IMR-90 (cell line): ENCODE data around the gene ITPR2. TPM values are rescaled to one million over a fixed set of nuclear protein-coding genes. Genes with fewer than 3 reads are reported as not detected.

Experiments used
- ATAC-seq: fragments of 200-7000 bp; cut with Tn5 transposase; 2 replicates; pipeline ENCODE4 v1.9.1; 2020; ENCODE audit warnings: low read depth, mild to moderate bottlenecking, moderate library complexity
- BruUV-seq: library from RNA; stranded (reverse); fragments of 400-500 nt; replicated peaks from 2 replicates; lab custom pipeline; 2021; lab: Mats Ljungman, UMichigan
- CTCF ChIA-PET: fragments of 300-600 bp; formaldehyde crosslinking; extraction: SDS; loops from one replicate; lab custom pipeline; 2021; ENCODE audit warnings: antibody characterized with exemption; lab: Yijun Ruan, JAX
- POLR2A ChIA-PET: fragments of 300-600 bp; sonication (Branson Sonifier 250); formaldehyde crosslinking; loops from one replicate; lab custom pipeline; 2022; ENCODE audit warnings: antibody characterized with exemption; ENCODE audit not compliant: unreplicated experiment; lab: Charles Lee
- DNase-seq: peaks from one replicate; pipeline ENCODE4 v3.0.0; 2013
- H2AFZ ChIP-seq: replicated peaks from 2 replicates; pipeline ENCODE3; 2013; ENCODE audit warnings: low read length, mild to moderate bottlenecking; ENCODE audit not compliant: poor library complexity
- H2AK5ac ChIP-seq: 2 replicates; pipeline ENCODE4 v1.6.1; 2013; ENCODE audit warnings: low read depth, low read length, inconsistent platforms
- H2AK9ac ChIP-seq: replicated peaks from 2 replicates; pipeline ENCODE3; 2013; ENCODE audit warnings: mild to moderate bottlenecking, low read depth, low read length, moderate library complexity; ENCODE audit not compliant: poor library complexity
- H2BK120ac ChIP-seq: 2 replicates; pipeline ENCODE4 v1.6.1; 2013; ENCODE audit warnings: low read depth, low read length, inconsistent platforms
- H2BK15ac ChIP-seq: 3 replicates; pipeline ENCODE4 v1.6.1; 2013; ENCODE audit warnings: low read depth, low read length, inconsistent platforms
- H2BK20ac ChIP-seq: 2 replicates; pipeline ENCODE4 v1.6.1; 2013; ENCODE audit warnings: low read depth, mild to moderate bottlenecking, inconsistent platforms, low read length, moderate library complexity
- H2BK5ac ChIP-seq: 2 replicates; pipeline ENCODE4 v1.6.1; 2013; ENCODE audit warnings: mild to moderate bottlenecking, low read depth, low read length, inconsistent platforms; ENCODE audit not compliant: poor library complexity, severe bottlenecking
- H3K14ac ChIP-seq: replicated peaks from 2 replicates; pipeline ENCODE4 v1.6.1; 2013; ENCODE audit warnings: low read depth, low read length, inconsistent platforms
- H3K18ac ChIP-seq: 2 replicates; pipeline ENCODE4 v1.6.1; 2013; ENCODE audit warnings: low read depth, low read length, control low read depth
- H3K23ac ChIP-seq: 2 replicates; pipeline ENCODE4 v1.6.1; 2013; ENCODE audit warnings: low read depth, low read length, inconsistent platforms
- H3K27ac ChIP-seq: 2 replicates; pipeline ENCODE4 v1.5.1; 2013; ENCODE audit warnings: mild to moderate bottlenecking, control low read depth, low read length; ENCODE audit not compliant: insufficient read depth
- H3K27me3 ChIP-seq: 2 replicates; pipeline ENCODE4 v1.6.1; 2013; ENCODE audit warnings: low read length; ENCODE audit not compliant: control insufficient read depth, insufficient read depth
- H3K36me3 ChIP-seq: 2 replicates; pipeline ENCODE4 v1.6.1; 2013; ENCODE audit warnings: low read length, mixed read lengths; ENCODE audit not compliant: control insufficient read depth, insufficient read depth
- H3K4ac ChIP-seq: 2 replicates; pipeline ENCODE4 v1.6.1; 2013; ENCODE audit warnings: low read depth, low read length, inconsistent platforms
- H3K4me1 ChIP-seq: 2 replicates; pipeline ENCODE4 v1.6.1; 2013; ENCODE audit warnings: low read length, mixed read lengths; ENCODE audit not compliant: control insufficient read depth, insufficient read depth
- H3K4me2 ChIP-seq: 2 replicates; pipeline ENCODE4 v1.6.1; 2013; ENCODE audit warnings: low read depth, mild to moderate bottlenecking, control low read depth, low read length, moderate library complexity
- H3K4me3 ChIP-seq: 2 replicates; pipeline ENCODE4 v1.5.1; 2013; ENCODE audit warnings: low read depth, mild to moderate bottlenecking, control low read depth, low read length, moderate library complexity; ENCODE audit not compliant: insufficient read depth
- H3K56ac ChIP-seq: 2 replicates; pipeline ENCODE4 v1.6.1; 2013; ENCODE audit warnings: low read length, inconsistent platforms; ENCODE audit not compliant: insufficient read depth; ENCODE audit errors: extremely low read depth
- H3K79me1 ChIP-seq, 2 experiments: 2 replicates each; pipeline ENCODE4 v1.6.1; 2013; ENCODE audit warnings: low read length in 2 of 2, inconsistent platforms in 1 of 2, low read depth in 1 of 2
- H3K9ac ChIP-seq: 2 replicates; pipeline ENCODE4 v1.6.1; 2013; ENCODE audit warnings: low read depth, low read length, control low read depth
- H3K9me1 ChIP-seq: 2 replicates; pipeline ENCODE4 v1.6.1; 2013; ENCODE audit warnings: low read length, inconsistent platforms; ENCODE audit not compliant: insufficient read depth
- H3K9me3 ChIP-seq: 2 replicates; pipeline ENCODE4 v1.6.1; 2013; ENCODE audit warnings: low read length; ENCODE audit not compliant: control insufficient read depth, insufficient read depth
- H4K20me1 ChIP-seq: 2 replicates; pipeline ENCODE4 v1.6.1; 2013; ENCODE audit warnings: low read length, inconsistent platforms; ENCODE audit not compliant: insufficient read depth
- H4K5ac ChIP-seq: 2 replicates; pipeline ENCODE4 v1.6.1; 2013; ENCODE audit warnings: mild to moderate bottlenecking, low read depth, low read length, control low read depth
- H4K8ac ChIP-seq, 2 experiments: 2 replicates each; pipeline ENCODE4 v1.6.1; 2013; ENCODE audit warnings: low read depth in 2 of 2, low read length in 2 of 2, control low read depth in 1 of 2, inconsistent platforms in 1 of 2
- H4K91ac ChIP-seq: 2 replicates; pipeline ENCODE4 v1.6.1; 2013; ENCODE audit warnings: low read depth, low read length, inconsistent platforms; ENCODE audit not compliant: insufficient read depth
- NFE2L2 ChIP-seq: fragments of 150-350 bp; IDR thresholded peaks from 2 replicates; pipeline ENCODE4 v1.6.1; 2016; ENCODE audit warnings: low read depth, mild to moderate bottlenecking, low read length
- WGBS, 2 experiments: methylation state at CpG; one replicate each; pipeline versions ENCODE4 v1.1.5 to v1.1.7; 2013; ENCODE audit warnings: missing lambda C conversion rate in 2 of 2; ENCODE audit not compliant: insufficient read length in 1 of 2; ENCODE audit errors: extremely low coverage in 2 of 2; 5-methylcytosine and 5-hydroxymethylcytosine counted together
- dilution Hi-C: fragments of 300-500 bp; cut with HindIII; formaldehyde crosslinking; loops from one replicate; pipeline ENCODE4 v1.14.3; 2018; ENCODE audit warnings: low sequenced_read_pairs; ENCODE audit not compliant: unreplicated experiment
- in situ Hi-C: fragments of 300-500 bp; cut with MboI; formaldehyde crosslinking; loops from 3 replicates; pipeline ENCODE4 v1.14.3; 2019; ENCODE audit warnings: low sequenced_read_pairs, inconsistent platforms, mixed read lengths
- intact Hi-C: fragments of 100-400 bp; cut with micrococcal nuclease; formaldehyde crosslinking; loops from 2 replicates; pipeline ENCODE4 v1.10.0; 2022
- polyA plus RNA-seq, 3 experiments: library from polyadenylated mRNA; depleted of rRNA; stranded (reverse); fragments of >200 nt; gene quantifications; 2 replicates each; pipeline ENCODE4 v1.2.3, GENCODE V29; 2012; ENCODE audit warnings: low replicate concordance in 1 of 3
- total RNA-seq: library from RNA; depleted of rRNA; stranded (reverse); fragments of >200 nt; gene quantifications from 2 replicates; pipeline ENCODE4 v1.2.3, GENCODE V29; 2012

Gene ITPR2
- total and polyA plus RNA-seq, 2 of the 4 experiments (the other 2 are of a cell fraction) = 1.2 to 9.0 TPM

DNA sequence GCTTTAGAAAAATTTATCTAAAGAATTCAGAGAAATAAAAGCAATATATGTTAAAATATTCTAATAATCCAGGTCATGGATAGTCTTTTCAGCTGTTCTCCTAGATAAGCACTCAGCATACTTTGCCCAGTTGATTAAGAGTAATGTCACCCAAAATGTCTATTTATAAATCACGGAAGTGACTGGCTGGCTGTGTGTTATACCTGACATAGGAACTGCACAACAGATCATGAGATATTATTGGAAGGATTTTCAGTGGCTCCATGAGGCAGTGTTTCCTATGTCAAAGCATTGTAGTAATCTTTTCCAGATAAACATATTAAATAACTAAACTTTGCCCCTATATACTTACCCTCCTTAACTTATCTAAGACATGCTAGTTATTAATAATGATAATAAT is 128.8 kb downstream of the ITPR2 start:
- intact Hi-C loops = loop anchor here (5.0 kb wide), 3 partner anchors 47 to 607 kb away; no protein-coding TSS in a partner anchor
- no peaks in the 10 kb centered on the region; a peak in 1 of 4 replicates for H3K79me1 ChIP-seq
- H4K91ac ChIP-seq = no peak overlapping the region
- no peak overlapping the region for H3K56ac ChIP-seq
- no peak overlapping the region for H3K9ac ChIP-seq
- H3K9me1 ChIP-seq = no peaks in the 10 kb centered on the region; the same call in none of the 2 replicates
- no peaks in the 10 kb centered on the region for H3K27me3 ChIP-seq
- no peak for ATAC-seq
- CTCF ChIA-PET = interaction anchor here (0.9 kb wide), 1 partner anchor 181 kb away, joined by 3 read pairs; no protein-coding TSS in a partner anchor
- H3K14ac ChIP-seq = no peak overlapping the region
- peaks cover 4% of the 10 kb centered on the region; the same call in 1 of the 2 replicates for H3K4me1 ChIP-seq
- no peak overlapping the region for H3K27ac ChIP-seq
- no peaks in the 10 kb centered on the region for H3K9me3 ChIP-seq
- H4K5ac ChIP-seq = no peak overlapping the region
- H2AK5ac ChIP-seq = no peak overlapping the region
- H4K20me1 ChIP-seq = no peaks in the 10 kb centered on the region
- POLR2A ChIA-PET = no interaction called here
- TF ChIP-seq NFE2L2 = no peak
- H4K8ac ChIP-seq = no peak overlapping the region
- H2BK120ac ChIP-seq = no peak overlapping the region
- H3K4ac ChIP-seq = no peak overlapping the region
- H2AFZ ChIP-seq = no peak overlapping the region
- H3K18ac ChIP-seq = no peak overlapping the region
- no peak overlapping the region for H3K4me3 ChIP-seq
- H3K23ac ChIP-seq = no peak overlapping the region
- H3K36me3 ChIP-seq = no peaks in the 10 kb centered on the region
- H2AK9ac ChIP-seq = no peak overlapping the region
- H2BK5ac ChIP-seq = no peak overlapping the region
- DNase-seq = no peak
- in situ Hi-C loops = no loop called here
- H2BK20ac ChIP-seq = no peak overlapping the region
- BruUV-seq = no TSS peak
- H2BK15ac ChIP-seq = no peak overlapping the region
- WGBS, 2 experiments = no CpG with 5 or more reads among the region's 1 CpG
- dilution Hi-C loops = no loop called here
- no peak overlapping the region for H3K4me2 ChIP-seq
